SU-DHL-6 (cell line): ENCODE results near the gene NXPH3.

Experiments used
- CTCF ChIP-seq: fragments of 200-600 bp; sonication (generic); IDR thresholded peaks from one replicate; pipeline ENCODE4 v1.5.1; 2017; ENCODE audit warnings: antibody characterized with exemption, mild to moderate bottlenecking, low read length, moderate library complexity; ENCODE audit not compliant: insufficient read depth, poor library complexity, severe bottlenecking
- EZH2phosphoT487 ChIP-seq: fragments of 200-600 bp; sonication (generic), shearing (Covaris generic); conservative IDR thresholded peaks from 2 replicates; pipeline ENCODE4 v1.6.1; 2018; ENCODE audit warnings: mild to moderate bottlenecking, antibody characterized with exemption, low read length, moderate library complexity, mixed read lengths

GRCh38 chr17:49612726-49613125 is 37.1 kb downstream of the NXPH3 start:
- TF ChIP-seq CTCF (no peak), EZH2phosphoT487 (no peak)
